ENCODE results near the gene SIPA1L3. TPM values are rescaled to one million over a fixed set of nuclear protein-coding genes. Genes with fewer than 3 reads are reported as not detected.

SIPA1L3 gene
- total and polyA plus RNA-seq, 10 of the 15 experiments (the other 5 are each of a cell fraction or from before 2014, with no cell fraction given), result 0.24 to 66.2 (median 19.1) TPM

- H3K36me3 ChIP-seq (ENCODE audit: control insufficient read depth in 2 of 2, insufficient read depth in 2 of 2, low read length in 1 of 2), result peaks cover 2 to 11% of the 10 kb centered on the region in 2 experiments; a peak in 3 of 4 replicates
- no peak overlapping the region for H3K4me2 ChIP-seq (ENCODE audit: control insufficient read depth, insufficient read depth)
- intact Hi-C loops (cut with micrococcal nuclease; ENCODE audit: unreplicated experiment), result no loop called here
- H3K79me2 ChIP-seq (ENCODE audit: control insufficient read depth, insufficient read depth, low read length), result no peaks in the 10 kb centered on the region
- no peak for FAIRE-seq
- ChIA-PET CTCF (interaction anchor here (0.6 kb wide), 1 partner anchor 510 kb away, joined by 3 read pairs; no protein-coding TSS in a partner anchor), POLR2A (no interaction called here), SMC1A (ENCODE audit: uncharacterized antibody, unreplicated experiment) (no interaction called here), RAD21 (ENCODE audit: unreplicated experiment) (no interaction called here)
- H3K9me3 ChIP-seq (replicated peaks; ENCODE audit: control insufficient read depth, insufficient read depth, low read length), result peaks cover 3% of the 10 kb centered on the region; the same call in 2 of the 3 replicates
- H3K27ac ChIP-seq (ENCODE audit: control insufficient read depth, insufficient read depth), result no peak overlapping the region
- H3K9ac ChIP-seq (ENCODE audit: control insufficient read depth, insufficient read depth, low read length), result no peak overlapping the region
- in situ Hi-C loops (cut with MboI), result no loop called here
- no peak for ATAC-seq
- WGBS (ENCODE audit: insufficient coverage, insufficient replicate concordance, low lambda C conversion rate, missing lambda C conversion rate), result 96% methylated on average over 29 of the region's 30 CpGs
- H2AFZ ChIP-seq (ENCODE audit: control insufficient read depth, low read depth, low read length), result no peak overlapping the region
- no peaks in the 10 kb centered on the region for H3K4me1 ChIP-seq (ENCODE audit: control insufficient read depth, insufficient read depth, low read length)
- no peaks in the 10 kb centered on the region for H3K27me3 ChIP-seq (replicated peaks in 1 of 2; ENCODE audit: control insufficient read depth in 2 of 2, insufficient read depth in 2 of 2, low read length in 1 of 2)
- H4K20me1 ChIP-seq (ENCODE audit: control insufficient read depth, insufficient read depth), result no peaks in the 10 kb centered on the region
- DNase-seq (ENCODE audit: low read depth, low spot score), result no peak
- no peak overlapping the region for H3K4me3 ChIP-seq
- BruUV-seq (replicated peaks), result TSS peak; percentile 46
- no peak for TF ChIP-seq GABPA (IDR thresholded peaks at IDR 0.05; ENCODE audit: low read depth)
- no peak for TF ChIP-seq MEF2B (IDR thresholded peaks at IDR 0.05; ENCODE audit: partially characterized antibody, poor library complexity, severe bottlenecking)
- no peak for TF ChIP-seq EED (IDR thresholded peaks at IDR 0.05; ENCODE audit: low read depth)
- TF ChIP-seq ZSCAN29 (IDR thresholded peaks at IDR 0.05), result no peak
- no peak for TF ChIP-seq ATF3 (IDR thresholded peaks at IDR 0.05; ENCODE audit: borderline replicate concordance, extremely low read depth, low read depth, low read length)
- no peak for TF ChIP-seq ZBTB4 (CRISPR knock-in tag; IDR thresholded peaks at IDR 0.05)
- no peak for TF ChIP-seq E2F8 (IDR thresholded peaks at IDR 0.05; ENCODE audit: low read depth, partially characterized antibody)
- TF ChIP-seq ETV6 (conservative IDR thresholded peaks at IDR 0.05 in 1 of 2, IDR thresholded peaks at IDR 0.05 in 1 of 2; ENCODE audit: borderline replicate concordance in 1 of 2, low read depth in 1 of 2), result no peak
- TF ChIP-seq DPF2 (IDR thresholded peaks at IDR 0.05), result no peak
- no peak for TF ChIP-seq SUZ12 (IDR thresholded peaks at IDR 0.05; ENCODE audit: unreplicated experiment)
- no peak for TF ChIP-seq CBX3 (IDR thresholded peaks at IDR 0.05; ENCODE audit: borderline replicate concordance, low read depth)
- TF ChIP-seq CHD1 (IDR thresholded peaks at IDR 0.05; ENCODE audit: low read depth, low read length), result no peak
- no peak for TF ChIP-seq SPI1 (IDR thresholded peaks at IDR 0.05; ENCODE audit: borderline replicate concordance, insufficient read depth, low read depth, low read length)
- no peak for TF ChIP-seq E2F4 (IDR thresholded peaks at IDR 0.05; ENCODE audit: low read depth, low read length)
- no peak for TF ChIP-seq TCF7 (IDR thresholded peaks at IDR 0.05; ENCODE audit: borderline replicate concordance)
- TF ChIP-seq MYC (IDR thresholded peaks at IDR 0.05; ENCODE audit: insufficient read depth, insufficient read length, insufficient replicate concordance, low read length, severe bottlenecking), result no peak
Measured at GRCh38 chr19:38183251-38183897, 276.4 kb downstream of the SIPA1L3 start.

Measured in GM12878 (cell line).